Ishikawa (cell line): Measurements from ENCODE around the gene STMN1.

Experiments used
- CEBPB ChIP-seq: IDR thresholded peaks from 2 replicates; pipeline ENCODE4 v1.6.1; 2012
- CREB1 ChIP-seq: IDR thresholded peaks from 2 replicates; pipeline ENCODE4 v1.6.1; 2012; ENCODE audit warnings: low read depth
- EGR1 ChIP-seq: IDR thresholded peaks from 2 replicates; pipeline ENCODE4 v1.6.1; 2012
- EP300 ChIP-seq: IDR thresholded peaks from 2 replicates; pipeline ENCODE4 v1.6.1; 2012; ENCODE audit warnings: borderline replicate concordance
- FOXM1 ChIP-seq: IDR thresholded peaks from 2 replicates; pipeline ENCODE4 v1.6.1; 2012; ENCODE audit warnings: low read depth, borderline replicate concordance
- MAX ChIP-seq: IDR thresholded peaks from 2 replicates; pipeline ENCODE4 v1.6.1; 2012
- NFIC ChIP-seq: IDR thresholded peaks from 2 replicates; pipeline ENCODE4 v1.6.1; 2012
- RAD21 ChIP-seq: IDR thresholded peaks from 2 replicates; pipeline ENCODE4 v1.6.1; 2012; ENCODE audit warnings: low read depth
- REST ChIP-seq: IDR thresholded peaks from 2 replicates; pipeline ENCODE4 v1.6.1; 2012; ENCODE audit warnings: low read depth, mild to moderate bottlenecking
- TAF1 ChIP-seq: IDR thresholded peaks from 2 replicates; pipeline ENCODE4 v1.6.1; 2012; ENCODE audit warnings: low read depth, mild to moderate bottlenecking
- TCF12 ChIP-seq: IDR thresholded peaks from 2 replicates; pipeline ENCODE4 v1.6.1; 2012; ENCODE audit warnings: low read depth
- TEAD4 ChIP-seq: IDR thresholded peaks from 2 replicates; pipeline ENCODE4 v1.6.1; 2012
- YY1 ChIP-seq: IDR thresholded peaks from 2 replicates; pipeline ENCODE4 v1.6.1; 2012; ENCODE audit warnings: low read depth
- ZBTB7A ChIP-seq: IDR thresholded peaks from 2 replicates; pipeline ENCODE4 v1.6.1; 2012; ENCODE audit warnings: low read depth
- TF ChIP-seq, protein P1 (sequence below): IDR thresholded peaks from 2 replicates; pipeline ENCODE4 v1.6.1; 2012

The STMN1 gene

DNA sequence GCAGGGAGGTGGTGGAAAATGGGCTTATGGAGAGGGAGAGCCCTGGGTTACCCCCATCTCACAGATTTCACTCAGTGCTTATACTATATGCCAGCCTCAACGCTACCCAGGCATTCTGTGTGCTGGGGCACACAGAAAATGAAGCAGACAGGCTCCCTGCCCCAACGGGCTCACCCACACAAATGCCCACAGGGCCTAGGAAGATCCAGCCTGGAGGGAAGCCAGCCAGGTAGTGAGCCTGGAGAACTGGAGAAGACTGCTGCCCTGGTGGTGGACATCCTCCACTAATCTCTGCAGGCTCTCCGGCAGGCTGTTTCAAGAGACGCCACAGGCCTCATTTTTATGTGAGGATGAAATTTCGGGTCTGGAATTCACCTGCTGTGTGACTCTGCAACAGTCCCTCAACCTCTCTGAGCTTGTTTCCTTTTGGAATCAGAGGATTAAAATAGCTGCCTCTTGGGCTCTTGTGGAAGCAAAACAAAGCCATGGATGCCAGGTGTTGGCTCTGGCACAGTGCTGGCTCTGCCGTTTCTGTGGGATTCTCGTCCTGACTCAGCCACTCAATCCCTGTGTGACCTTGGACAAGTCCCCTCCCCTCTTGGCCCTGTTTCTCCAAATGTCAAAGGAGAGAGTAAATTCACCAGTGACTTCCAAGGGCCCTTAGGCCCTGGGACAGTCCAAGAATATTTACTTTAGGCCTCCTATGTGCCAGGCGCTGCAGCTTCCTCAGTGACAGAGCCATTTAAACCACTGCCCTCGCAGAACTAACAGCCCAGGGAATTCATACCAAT, 34.3 kb downstream of the STMN1 start:
- TF ChIP-seq TAF1 (no peak), FOXM1 (no peak), EGR1 (no peak), TCF12 (no peak), TEAD4 (no peak), REST (no peak), NFIC (no peak), MAX (no peak), YY1 (no peak), CREB1 (no peak), ZBTB7A (no peak), RAD21 (no peak), EP300 (no peak)
- TF ChIP-seq, protein P1, sequence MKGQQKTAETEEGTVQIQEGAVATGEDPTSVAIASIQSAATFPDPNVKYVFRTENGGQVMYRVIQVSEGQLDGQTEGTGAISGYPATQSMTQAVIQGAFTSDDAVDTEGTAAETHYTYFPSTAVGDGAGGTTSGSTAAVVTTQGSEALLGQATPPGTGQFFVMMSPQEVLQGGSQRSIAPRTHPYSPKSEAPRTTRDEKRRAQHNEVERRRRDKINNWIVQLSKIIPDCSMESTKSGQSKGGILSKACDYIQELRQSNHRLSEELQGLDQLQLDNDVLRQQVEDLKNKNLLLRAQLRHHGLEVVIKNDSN, result no peak

GRCh38 chr1:25871086-25871703, 35.0 kb downstream of the STMN1 start:
- TF ChIP-seq YY1 (no peak), TAF1 (no peak), RAD21 (no peak), NFIC (no peak), FOXM1 (no peak), ZBTB7A (no peak)
- TF ChIP-seq, protein P1, result no peak

DNA sequence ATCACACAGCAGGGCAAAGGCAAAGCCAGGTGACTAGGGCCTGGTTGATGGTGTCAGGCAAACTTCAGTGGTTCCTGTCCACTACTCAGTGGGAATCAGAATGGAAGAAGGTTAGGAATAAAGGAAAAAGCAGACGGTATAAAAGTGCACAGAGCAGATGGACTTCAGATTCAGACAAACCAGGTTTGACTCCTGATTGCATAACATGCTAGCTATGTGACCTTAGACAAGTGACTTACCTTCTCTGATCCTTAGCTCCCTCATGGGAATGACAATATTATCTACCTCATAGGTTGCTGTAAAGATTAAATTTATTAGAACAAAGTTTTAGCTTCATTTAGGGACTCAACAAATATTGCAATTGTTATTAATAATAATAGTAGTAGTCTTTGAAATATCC, 35.6 kb downstream of the STMN1 start:
- TF ChIP-seq EGR1 (no peak), EP300 (no peak), CEBPB (0 out of 2 replicates have a peak, but pooled peaks have one; percentile 15)

DNA sequence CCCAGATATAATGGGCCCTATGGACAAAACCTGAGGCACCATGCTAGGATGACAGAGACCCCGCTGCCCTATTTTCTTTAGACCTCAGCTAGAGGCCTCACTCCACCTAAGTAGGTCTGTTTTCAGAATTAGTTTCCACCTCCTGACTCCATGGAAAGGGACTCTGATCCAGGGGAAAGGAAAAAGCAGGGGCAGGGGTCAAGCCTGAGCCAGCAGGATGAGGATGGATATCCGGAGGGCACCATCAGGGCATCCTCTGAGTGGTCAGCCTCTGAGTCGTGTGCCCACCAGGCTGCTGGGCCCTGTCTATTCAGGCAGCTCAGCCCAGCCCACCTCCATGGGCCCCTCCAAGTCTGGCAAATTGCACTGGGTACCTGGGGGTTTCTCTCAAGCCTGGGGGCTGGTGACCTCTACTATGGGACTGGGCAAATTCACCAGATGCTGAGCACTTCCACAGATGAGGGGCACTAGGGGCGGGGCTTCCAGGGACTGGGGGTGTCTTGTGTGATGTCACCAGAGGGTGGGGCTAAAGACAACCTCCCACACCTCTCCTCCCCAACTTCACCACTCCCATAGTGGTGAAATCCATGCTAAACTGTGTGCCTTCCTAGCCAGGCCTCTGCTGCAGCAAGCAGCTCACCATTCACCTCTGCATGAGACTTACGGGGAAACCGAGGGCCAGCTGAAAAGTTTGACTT, 36.2 kb downstream of the STMN1 start:
- TF ChIP-seq MAX, result no peak
- no peak for TF ChIP-seq REST
- TF ChIP-seq EP300, result no peak
- TF ChIP-seq CEBPB, result no peak
- no peak for TF ChIP-seq TCF12
- no peak for TF ChIP-seq TAF1
- TF ChIP-seq RAD21, result no peak
- TF ChIP-seq, protein P1, result no peak
- TF ChIP-seq EGR1, result no peak
- TF ChIP-seq NFIC, result no peak
- TF ChIP-seq ZBTB7A, result no peak
- no peak for TF ChIP-seq CREB1
- TF ChIP-seq TEAD4, result no peak
- no peak for TF ChIP-seq FOXM1
- TF ChIP-seq YY1, result no peak
